ENCODE results near the gene EBLN2. TPM values are rescaled to one million over a fixed set of nuclear protein-coding genes. Genes with fewer than 3 reads are reported as not detected.

Gene EBLN2
- polyA plus RNA-seq, 1 experiment = 3.2 TPM

DNA sequence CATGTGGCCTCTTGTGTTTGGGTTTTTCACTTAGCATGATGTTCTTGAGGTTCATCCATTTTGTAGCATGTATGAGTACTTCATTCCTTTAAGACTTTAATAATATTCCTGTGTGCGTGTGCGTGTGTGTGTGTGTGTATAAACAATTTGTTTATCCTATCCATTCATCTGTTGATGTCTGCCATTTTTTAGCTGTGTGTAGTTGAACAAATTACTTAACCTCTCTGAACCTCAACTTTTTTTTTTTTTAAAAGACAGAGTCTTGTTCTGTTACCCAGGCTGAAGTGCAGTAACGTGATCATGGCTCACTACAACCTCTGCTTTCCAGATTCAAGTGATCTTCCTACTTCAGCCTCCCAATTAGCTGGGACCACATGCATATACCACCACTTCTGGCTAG lies 47.3 kb downstream of the EBLN2 start:
- ChIA-PET POLR2A (interaction anchor here (0.5 kb wide), 1 partner anchor 202 kb away, joined by 4 read pairs; no protein-coding TSS in a partner anchor), CTCF (interaction anchor here (1.0 kb wide), 1 partner anchor 9 kb away, joined by 3 read pairs; no protein-coding TSS in a partner anchor)
- DNase-seq (ENCODE audit: low read depth, low spot score) = no peak
- no peak overlapping the region for H3K4me3 ChIP-seq (ENCODE audit: low read depth, low read length)
- H3K27ac ChIP-seq (ENCODE audit: low read depth, low read length) = no peak overlapping the region
- peaks cover 2% of the 10 kb centered on the region; the same call in 1 of the 2 replicates for H3K9me3 ChIP-seq (ENCODE audit: control insufficient read depth, insufficient read depth, low read length)
- TF ChIP-seq, protein P1, sequence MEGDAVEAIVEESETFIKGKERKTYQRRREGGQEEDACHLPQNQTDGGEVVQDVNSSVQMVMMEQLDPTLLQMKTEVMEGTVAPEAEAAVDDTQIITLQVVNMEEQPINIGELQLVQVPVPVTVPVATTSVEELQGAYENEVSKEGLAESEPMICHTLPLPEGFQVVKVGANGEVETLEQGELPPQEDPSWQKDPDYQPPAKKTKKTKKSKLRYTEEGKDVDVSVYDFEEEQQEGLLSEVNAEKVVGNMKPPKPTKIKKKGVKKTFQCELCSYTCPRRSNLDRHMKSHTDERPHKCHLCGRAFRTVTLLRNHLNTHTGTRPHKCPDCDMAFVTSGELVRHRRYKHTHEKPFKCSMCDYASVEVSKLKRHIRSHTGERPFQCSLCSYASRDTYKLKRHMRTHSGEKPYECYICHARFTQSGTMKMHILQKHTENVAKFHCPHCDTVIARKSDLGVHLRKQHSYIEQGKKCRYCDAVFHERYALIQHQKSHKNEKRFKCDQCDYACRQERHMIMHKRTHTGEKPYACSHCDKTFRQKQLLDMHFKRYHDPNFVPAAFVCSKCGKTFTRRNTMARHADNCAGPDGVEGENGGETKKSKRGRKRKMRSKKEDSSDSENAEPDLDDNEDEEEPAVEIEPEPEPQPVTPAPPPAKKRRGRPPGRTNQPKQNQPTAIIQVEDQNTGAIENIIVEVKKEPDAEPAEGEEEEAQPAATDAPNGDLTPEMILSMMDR (IDR thresholded peaks at IDR 0.05; ENCODE audit: low read depth, low read length) = no peak
- peaks cover 2% of the 10 kb centered on the region for H3K27me3 ChIP-seq (ENCODE audit: control insufficient read depth, insufficient read depth, low read length)

DNA sequence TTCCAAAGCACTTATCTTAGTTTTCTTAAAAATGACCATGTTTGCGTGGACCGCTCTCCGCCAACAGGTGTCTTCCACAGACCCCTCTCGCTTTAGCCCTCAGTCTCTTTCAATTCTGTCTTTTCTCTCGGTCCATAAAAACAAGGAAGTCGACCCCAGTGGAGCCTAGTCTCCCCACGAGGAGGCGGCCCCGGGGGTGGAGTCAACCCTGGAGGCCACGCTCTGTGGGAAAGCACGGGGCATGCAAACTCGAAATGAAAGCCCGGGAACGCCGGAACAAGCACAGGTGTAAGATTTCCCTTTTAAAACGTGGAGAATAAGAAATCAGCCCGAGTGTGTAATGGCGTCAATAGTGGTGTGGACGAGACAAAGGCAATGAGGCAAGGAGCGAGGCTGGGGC lies 49.1 kb downstream of the EBLN2 start:
- no peak overlapping the region for H3K4me3 ChIP-seq (ENCODE audit: low read depth, low read length)
- CTCF ChIA-PET = no interaction called here
- peaks cover 2% of the 10 kb centered on the region for H3K27me3 ChIP-seq (ENCODE audit: control insufficient read depth, insufficient read depth, low read length)
- DNase-seq (ENCODE audit: low read depth, low spot score) = no peak
- TF ChIP-seq, protein P1 (IDR thresholded peaks at IDR 0.05; ENCODE audit: low read depth, low read length) = no peak
- H3K27ac ChIP-seq (ENCODE audit: low read depth, low read length) = no peak overlapping the region
- POLR2A ChIA-PET = no interaction called here
- H3K9me3 ChIP-seq (ENCODE audit: control insufficient read depth, insufficient read depth, low read length) = peaks cover 2% of the 10 kb centered on the region; the same call in 1 of the 2 replicates

Small RNAs within 50 kb of the gene (small RNA-seq; reads per million reads assigned to genes)
- not detected for gene RNU2-64P (ENCODE audit: insufficient read length, low read depth)
- gene RNU6-557P (ENCODE audit: insufficient read length, low read depth) = not detected
- 1.6 reads per million for gene RNU7-19P (ENCODE audit: insufficient read length, low read depth)

Other genes starting within 250 kb of the EBLN2 start
- 14.1 and 16.6 TPM in 2 replicates for gene SHQ1, start 213.2 kb upstream of the EBLN2 start, polyA plus RNA-seq (2011; rRNA removed)
- gene GXYLT2, start 173.6 kb upstream of the EBLN2 start, polyA plus RNA-seq (2011; rRNA removed) = 36.0 and 42.5 TPM in 2 replicates
- 35.1 and 48.7 TPM in 2 replicates for gene PPP4R2, start 64.8 kb upstream of the EBLN2 start, polyA plus RNA-seq (2011; rRNA removed)